Osteoblast (primary cell): ENCODE results near the gene ZC3H14. TPM values are rescaled to one million over a fixed set of nuclear protein-coding genes. Genes with fewer than 3 reads are reported as not detected.

Source experiments
- DNase-seq: peaks from one replicate; pipeline ENCODE4 v3.0.0; 2011; ENCODE audit warnings: low spot score, mixed read lengths; ENCODE audit not compliant: insufficient read length; ENCODE audit errors: missing footprints
- H2AFZ ChIP-seq: 2 replicates; pipeline ENCODE4 v1.6.0; 2011; ENCODE audit warnings: mild to moderate bottlenecking, low read length
- H3K27ac ChIP-seq: 2 replicates; pipeline ENCODE4 v1.5.1; 2011; ENCODE audit warnings: mild to moderate bottlenecking, low read depth, low read length, moderate library complexity
- H3K27me3 ChIP-seq: 2 replicates; pipeline ENCODE4 v1.6.0; 2012; ENCODE audit warnings: mild to moderate bottlenecking, control low read depth, inconsistent platforms, low read length, moderate library complexity; ENCODE audit not compliant: insufficient read depth
- H3K36me3 ChIP-seq: 2 replicates; pipeline ENCODE4 v1.5.1; 2011; ENCODE audit warnings: mild to moderate bottlenecking, low read length, control low read depth, moderate library complexity; ENCODE audit not compliant: insufficient read depth
- H3K4me1 ChIP-seq: 2 replicates; pipeline ENCODE4 v1.5.1; 2011; ENCODE audit warnings: mild to moderate bottlenecking, low read length, control low read depth, moderate library complexity; ENCODE audit not compliant: insufficient read depth
- H3K4me2 ChIP-seq: 2 replicates; pipeline ENCODE4 v1.6.0; 2011; ENCODE audit warnings: mild to moderate bottlenecking, low read length; ENCODE audit not compliant: insufficient read depth
- H3K4me3 ChIP-seq: fragments of 200-600 bp; sonication (generic); 3 replicates; pipeline ENCODE4 v1.5.1; 2012; ENCODE audit warnings: mild to moderate bottlenecking, low read length, inconsistent platforms; ENCODE audit not compliant: insufficient read depth
- H3K79me2 ChIP-seq: 2 replicates; pipeline ENCODE4 v1.6.0; 2012; ENCODE audit warnings: mild to moderate bottlenecking, low read length, control low read depth, inconsistent platforms; ENCODE audit not compliant: insufficient read depth
- H3K9me3 ChIP-seq: 2 replicates; pipeline ENCODE4 v1.5.1; 2011; ENCODE audit warnings: low read depth, low read length, control low read depth
- H4K20me1 ChIP-seq: 2 replicates; pipeline ENCODE4 v1.6.0; 2012; ENCODE audit warnings: mild to moderate bottlenecking, low read length, control low read depth; ENCODE audit not compliant: insufficient read depth
- CTCF ChIP-seq: IDR thresholded peaks from 2 replicates; pipeline ENCODE4 v1.5.1; 2011; ENCODE audit warnings: mild to moderate bottlenecking, low read depth, low read length, moderate library complexity; ENCODE audit errors: extremely low read depth
- total RNA-seq: library from RNA; depleted of rRNA; stranded (reverse); fragments of >200 nt; gene quantifications from 2 replicates; pipeline ENCODE4 v1.2.3, GENCODE V29; 2012

Gene ZC3H14
- total RNA-seq, 1 donor: 74.6 TPM

GRCh38 chr14:88553886-88554456 lies 8.9 kb upstream of the ZC3H14 start:
- Histone ChIP-seq H3K9me3 (no peaks in the 10 kb centered on the region), H3K4me3 (peak overlapping the region; percentile 83), H3K4me2 (peak overlapping the region; percentile 93), H3K27ac (peak overlapping the region; percentile 52), H3K36me3 (peaks cover 6% of the 10 kb centered on the region), H4K20me1 (no peaks in the 10 kb centered on the region), H3K4me1 (peaks cover 48% of the 10 kb centered on the region), H3K27me3 (no peaks in the 10 kb centered on the region), H3K79me2 (peaks cover 41% of the 10 kb centered on the region), H2AFZ (peak overlapping the region; percentile 81)
- no peak for DNase-seq
- no peak for TF ChIP-seq CTCF

- Histone ChIP-seq H3K36me3 (peaks cover 3% of the 10 kb centered on the region), H4K20me1 (no peaks in the 10 kb centered on the region), H3K4me2 (peak within 1 kb of the TSS; percentile 93), H3K27me3 (no peaks in the 10 kb centered on the region), H3K27ac (peak within 1 kb of the TSS; percentile 52), H3K9me3 (no peaks in the 10 kb centered on the region), H2AFZ (peak within 1 kb of the TSS; percentile 81), H3K4me1 (peaks cover 48% of the 10 kb centered on the region), H3K79me2 (peaks cover 40% of the 10 kb centered on the region), H3K4me3 (peak within 1 kb of the TSS; percentile 83)
- no peak for TF ChIP-seq CTCF
- DNase-seq: peak; percentile 98
These were observed 8.2 kb upstream of the ZC3H14 start, which contains the start of gene PTPN21 for GRCh38 chr14:88554457-88555286. Gene PTPN21, minus strand, starts transcription at chr14:88555007. Its CDS starts 4,590 bp downstream, at chr14:88550417.

- Histone ChIP-seq H2AFZ (no peak overlapping the region), H3K4me2 (no peak overlapping the region), H3K36me3 (no peaks in the 10 kb centered on the region), H3K27me3 (no peaks in the 10 kb centered on the region), H4K20me1 (no peaks in the 10 kb centered on the region), H3K4me3 (no peak overlapping the region), H3K79me2 (peaks cover 24% of the 10 kb centered on the region), H3K4me1 (peaks cover 40% of the 10 kb centered on the region), H3K27ac (no peak overlapping the region), H3K9me3 (no peaks in the 10 kb centered on the region)
- no peak for TF ChIP-seq CTCF
- DNase-seq: peak; percentile 27
These were observed 6.3 kb upstream of the ZC3H14 start for GRCh38 chr14:88556581-88556980.

GRCh38 chr14:88559852-88560251 lies 3.0 kb upstream of the ZC3H14 start:
- Histone ChIP-seq H3K36me3 (no peaks in the 10 kb centered on the region), H3K4me2 (peak overlapping the region; percentile 10), H3K4me1 (peaks cover 39% of the 10 kb centered on the region), H3K27ac (no peak overlapping the region), H3K4me3 (no peak overlapping the region), H3K79me2 (peaks cover 20% of the 10 kb centered on the region), H2AFZ (peak overlapping the region; percentile 26), H3K27me3 (no peaks in the 10 kb centered on the region), H3K9me3 (no peaks in the 10 kb centered on the region), H4K20me1 (peaks cover 12% of the 10 kb centered on the region)
- DNase-seq: peak; percentile 89
- peak; percentile 71 for TF ChIP-seq CTCF
